KMS-11 (cell line): Measurements from ENCODE around the gene EPHA3.

Experiments
- H2AFZ ChIP-seq: fragments of 200-600 bp; sonication (generic); 2 replicates; pipeline ENCODE4 v1.6.1; 2016; ENCODE audit warnings: antibody characterized with exemption, mixed run types, low read depth
- H3K27ac ChIP-seq: fragments of 200-600 bp; sonication (generic); 2 replicates; pipeline ENCODE4 v1.6.1; 2016; ENCODE audit warnings: mild to moderate bottlenecking, mixed run types
- H3K27me3 ChIP-seq: fragments of 200-600 bp; sonication (generic); 2 replicates; pipeline ENCODE4 v1.6.1; 2017; ENCODE audit warnings: mild to moderate bottlenecking, low read depth, mixed run types, moderate library complexity; ENCODE audit not compliant: insufficient read depth
- H3K36me3 ChIP-seq: fragments of 200-600 bp; sonication (generic); 2 replicates; pipeline ENCODE4 v1.6.1; 2017; ENCODE audit warnings: mild to moderate bottlenecking, mixed run types; ENCODE audit not compliant: insufficient read depth
- H3K4me1 ChIP-seq: fragments of 200-600 bp; sonication (generic); 2 replicates; pipeline ENCODE4 v1.6.1; 2016; ENCODE audit warnings: mild to moderate bottlenecking, low read depth, mixed run types; ENCODE audit not compliant: poor library complexity, severe bottlenecking
- H3K4me2 ChIP-seq: fragments of 200-600 bp; sonication (generic); 2 replicates; pipeline ENCODE4 v1.7.0; 2016; ENCODE audit warnings: mild to moderate bottlenecking, mixed run types
- H3K4me3 ChIP-seq: fragments of 200-600 bp; sonication (generic); IDR thresholded peaks from 2 replicates; pipeline ENCODE4 v1.6.1; 2017; ENCODE audit warnings: low read depth, low read length, mixed read lengths; ENCODE audit not compliant: insufficient read depth
- H3K79me2 ChIP-seq: fragments of 200-600 bp; sonication (generic); 2 replicates; pipeline ENCODE4 v1.6.1; 2016; ENCODE audit warnings: low read depth, mixed run types; ENCODE audit not compliant: insufficient read depth
- H3K9ac ChIP-seq: fragments of 200-600 bp; sonication (generic); 2 replicates; pipeline ENCODE4 v1.6.1; 2016; ENCODE audit warnings: mild to moderate bottlenecking, mixed run types
- H4K20me1 ChIP-seq: fragments of 200-600 bp; sonication (generic); 2 replicates; pipeline ENCODE4 v1.6.1; 2016; ENCODE audit warnings: mild to moderate bottlenecking, mixed run types; ENCODE audit not compliant: insufficient read depth
- TF ChIP-seq, protein P1 (sequence below): fragments of 200-600 bp; sonication (generic); conservative IDR thresholded peaks from 2 replicates; pipeline ENCODE4 v1.6.1; 2017; ENCODE audit warnings: low read depth, mild to moderate bottlenecking, antibody characterized with exemption, low read length, moderate library complexity, mixed read lengths

EPHA3 gene

GRCh38 chr3:89311581-89311980, 204.2 kb downstream of the EPHA3 start:
- Histone ChIP-seq H3K4me2 (no peak overlapping the region), H3K27me3 (no peaks in the 10 kb centered on the region), H3K9ac (no peak overlapping the region), H3K4me1 (no peaks in the 10 kb centered on the region), H3K79me2 (no peaks in the 10 kb centered on the region), H3K27ac (no peak overlapping the region), H2AFZ (no peak overlapping the region), H3K36me3 (no peaks in the 10 kb centered on the region), H4K20me1 (no peaks in the 10 kb centered on the region), H3K4me3 (no peak overlapping the region)
- TF ChIP-seq, protein P1, sequence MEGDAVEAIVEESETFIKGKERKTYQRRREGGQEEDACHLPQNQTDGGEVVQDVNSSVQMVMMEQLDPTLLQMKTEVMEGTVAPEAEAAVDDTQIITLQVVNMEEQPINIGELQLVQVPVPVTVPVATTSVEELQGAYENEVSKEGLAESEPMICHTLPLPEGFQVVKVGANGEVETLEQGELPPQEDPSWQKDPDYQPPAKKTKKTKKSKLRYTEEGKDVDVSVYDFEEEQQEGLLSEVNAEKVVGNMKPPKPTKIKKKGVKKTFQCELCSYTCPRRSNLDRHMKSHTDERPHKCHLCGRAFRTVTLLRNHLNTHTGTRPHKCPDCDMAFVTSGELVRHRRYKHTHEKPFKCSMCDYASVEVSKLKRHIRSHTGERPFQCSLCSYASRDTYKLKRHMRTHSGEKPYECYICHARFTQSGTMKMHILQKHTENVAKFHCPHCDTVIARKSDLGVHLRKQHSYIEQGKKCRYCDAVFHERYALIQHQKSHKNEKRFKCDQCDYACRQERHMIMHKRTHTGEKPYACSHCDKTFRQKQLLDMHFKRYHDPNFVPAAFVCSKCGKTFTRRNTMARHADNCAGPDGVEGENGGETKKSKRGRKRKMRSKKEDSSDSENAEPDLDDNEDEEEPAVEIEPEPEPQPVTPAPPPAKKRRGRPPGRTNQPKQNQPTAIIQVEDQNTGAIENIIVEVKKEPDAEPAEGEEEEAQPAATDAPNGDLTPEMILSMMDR = no peak

DNA sequence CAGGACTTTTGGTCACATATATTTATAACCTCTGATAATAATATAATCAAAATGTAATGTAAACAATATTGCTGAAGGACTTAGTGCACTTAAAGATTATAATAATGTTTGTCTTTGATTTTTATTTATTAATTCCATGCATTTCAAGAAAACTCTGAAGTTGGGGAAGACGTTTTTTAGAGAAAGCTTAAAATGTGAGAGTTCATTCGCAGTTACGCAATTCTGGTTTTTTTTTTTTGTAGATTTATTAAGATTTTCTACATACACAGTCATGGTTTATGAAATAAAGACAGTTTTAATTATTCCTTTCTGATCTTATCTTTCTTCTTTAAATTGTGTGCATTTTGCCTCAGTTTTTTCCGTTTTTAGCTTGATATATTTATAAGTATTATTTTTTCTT, 204.7 kb downstream of the EPHA3 start:
- Histone ChIP-seq H2AFZ (no peak overlapping the region), H3K4me3 (no peak overlapping the region), H4K20me1 (no peaks in the 10 kb centered on the region), H3K9ac (no peak overlapping the region), H3K4me1 (no peaks in the 10 kb centered on the region), H3K36me3 (no peaks in the 10 kb centered on the region), H3K27me3 (no peaks in the 10 kb centered on the region), H3K4me2 (no peak overlapping the region), H3K79me2 (no peaks in the 10 kb centered on the region), H3K27ac (no peak overlapping the region)
- TF ChIP-seq, protein P1 = no peak

DNA sequence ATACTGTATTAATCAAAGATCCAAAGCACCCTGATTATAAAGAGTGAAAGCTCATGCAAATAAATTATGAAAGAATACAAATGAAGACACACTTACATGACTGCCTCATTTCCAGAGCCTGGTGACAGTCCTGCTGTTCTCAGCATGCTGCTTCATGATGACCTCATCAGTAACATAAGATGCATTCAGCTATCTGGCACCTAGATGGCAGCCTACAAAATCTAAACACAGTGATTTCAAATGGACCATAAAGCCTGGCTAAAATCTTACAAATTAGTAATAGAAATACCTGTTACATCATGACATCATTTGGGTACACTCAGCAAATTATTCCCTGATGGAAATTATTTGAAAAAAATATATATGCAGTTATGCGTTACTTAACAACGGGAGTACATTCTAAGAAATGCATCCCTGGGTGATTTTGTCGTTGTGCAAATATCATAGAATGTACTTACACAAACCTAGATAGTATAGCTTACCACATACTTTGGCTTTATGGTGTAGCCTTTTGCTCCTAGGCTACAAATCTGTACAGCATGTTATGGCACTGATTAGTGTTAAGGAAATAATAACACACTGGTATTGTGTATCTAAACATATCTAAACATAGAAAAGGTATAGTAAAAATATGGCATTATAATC, 207.2 kb downstream of the EPHA3 start:
- TF ChIP-seq, protein P1 = 0 out of 2 replicates have a peak, but pooled peaks have one; percentile 22
- no peaks in the 10 kb centered on the region for H3K36me3 ChIP-seq
- no peak overlapping the region for H2AFZ ChIP-seq
- no peak overlapping the region for H3K4me3 ChIP-seq
- H3K4me1 ChIP-seq = no peaks in the 10 kb centered on the region
- no peaks in the 10 kb centered on the region for H4K20me1 ChIP-seq
- no peaks in the 10 kb centered on the region for H3K79me2 ChIP-seq
- no peaks in the 10 kb centered on the region for H3K27me3 ChIP-seq
- H3K9ac ChIP-seq = no peak overlapping the region
- no peak overlapping the region for H3K27ac ChIP-seq
- no peak overlapping the region for H3K4me2 ChIP-seq

DNA sequence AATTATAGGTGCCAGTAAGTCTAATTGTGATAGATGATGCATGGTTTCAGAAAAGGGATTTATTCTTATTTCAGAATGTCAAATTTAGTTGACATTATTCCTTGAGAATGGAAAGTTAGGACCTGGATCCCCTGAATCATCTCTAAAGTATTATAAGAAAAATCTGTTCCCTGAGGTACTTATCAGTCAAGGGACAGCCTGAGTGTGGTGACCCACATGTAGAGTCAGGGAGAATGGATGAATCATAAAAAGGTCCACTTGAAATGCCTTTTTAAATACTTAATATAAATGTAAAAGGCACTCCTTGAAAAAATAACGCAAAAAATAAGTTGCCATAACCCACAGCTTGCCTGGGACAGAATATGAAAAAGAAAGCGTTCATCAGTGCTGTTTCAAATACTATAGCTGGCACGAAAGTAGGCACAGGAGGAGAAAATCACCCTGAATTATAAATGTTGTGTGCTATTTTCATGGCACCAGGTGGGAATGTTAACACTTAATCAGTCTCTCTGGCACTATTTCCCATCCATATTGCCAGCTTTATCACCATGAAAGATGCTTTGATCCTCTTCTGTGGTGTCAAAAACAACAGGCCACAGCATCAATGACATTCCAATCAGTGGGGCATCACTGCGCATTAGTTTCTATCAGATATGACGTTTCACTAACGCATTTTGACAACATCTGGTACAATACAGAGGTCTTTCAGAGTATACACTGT, 208.5 kb downstream of the EPHA3 start:
- Histone ChIP-seq H3K79me2 (no peaks in the 10 kb centered on the region), H3K36me3 (no peaks in the 10 kb centered on the region), H3K27ac (no peak overlapping the region), H3K4me3 (no peak overlapping the region), H3K4me1 (no peaks in the 10 kb centered on the region), H4K20me1 (no peaks in the 10 kb centered on the region), H3K9ac (no peak overlapping the region), H2AFZ (no peak overlapping the region), H3K27me3 (no peaks in the 10 kb centered on the region), H3K4me2 (no peak overlapping the region)
- TF ChIP-seq, protein P1 = no peak
